BE2C (cell line): ENCODE results near the gene TTLL7.

Experiments used
- DNase-seq: peaks from one replicate; pipeline ENCODE4 v3.0.0-alpha.2; 2020
- H3K27me3 ChIP-seq: fragments of 250-450 bp; sonication (Bioruptor Pico); 2 replicates; pipeline ENCODE4 v1.5.1; 2020; ENCODE audit warnings: mild to moderate bottlenecking
- H3K36me3 ChIP-seq: fragments of 250-450 bp; sonication (Bioruptor Pico); 2 replicates; pipeline ENCODE4 v1.5.1; 2020; ENCODE audit warnings: mild to moderate bottlenecking
- H3K4me1 ChIP-seq: fragments of 250-450 bp; sonication (Bioruptor Pico); 2 replicates; pipeline ENCODE4 v1.5.1; 2020
- H3K4me3 ChIP-seq: 2 replicates; pipeline ENCODE4 v1.5.1; 2011; ENCODE audit warnings: low read depth, low read length
- H3K9me3 ChIP-seq: fragments of 250-450 bp; sonication (Bioruptor Pico); 2 replicates; pipeline ENCODE4 v1.5.1; 2020
- CTCF ChIP-seq: IDR thresholded peaks from 2 replicates; pipeline ENCODE4 v1.5.1; 2012; ENCODE audit warnings: mild to moderate bottlenecking, low read depth, low read length

TTLL7 gene

GRCh38 chr1:83854456-83854855, 144.5 kb downstream of the TTLL7 start:
- H3K4me3 ChIP-seq = no peak overlapping the region
- no peak for TF ChIP-seq CTCF
- DNase-seq = no peak

DNA sequence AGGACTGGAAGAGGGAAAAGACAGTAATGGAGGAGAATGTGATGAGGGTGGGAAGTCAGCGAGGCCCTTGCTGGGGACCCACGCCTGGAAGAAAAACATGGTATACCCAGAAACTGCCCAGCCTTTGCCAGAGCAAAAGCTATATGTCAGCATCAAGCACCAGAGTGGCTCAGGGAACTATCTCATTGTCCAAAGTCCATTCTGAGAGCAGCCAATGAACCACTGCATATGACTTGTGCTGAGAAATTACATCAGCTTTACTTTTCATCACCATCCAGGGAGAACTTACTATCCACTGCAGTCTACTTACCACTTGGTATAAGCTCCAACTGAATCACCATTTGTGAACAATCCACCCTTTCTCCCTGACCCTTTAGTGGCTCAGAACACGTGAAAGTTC, 148.1 kb downstream of the TTLL7 start:
- H3K4me1 ChIP-seq = no peaks in the 10 kb centered on the region
- H3K36me3 ChIP-seq = no peaks in the 10 kb centered on the region
- H3K4me3 ChIP-seq = no peak overlapping the region
- DNase-seq = no peak
- no peak for TF ChIP-seq CTCF
- no peaks in the 10 kb centered on the region for H3K9me3 ChIP-seq
- H3K27me3 ChIP-seq = no peaks in the 10 kb centered on the region

More at GRCh38 chr1:83854456-83854855, 144.5 kb downstream of the TTLL7 start:
- H3K9me3 ChIP-seq = no peaks in the 10 kb centered on the region
- no peaks in the 10 kb centered on the region for H3K4me1 ChIP-seq
- no peaks in the 10 kb centered on the region for H3K27me3 ChIP-seq
- no peaks in the 10 kb centered on the region for H3K36me3 ChIP-seq

GRCh38 chr1:83849191-83850061, 149.5 kb downstream of the TTLL7 start:
- no peak overlapping the region for H3K4me3 ChIP-seq
- 0 out of 2 replicates have a peak, but pooled peaks have one; percentile 8 for TF ChIP-seq CTCF
- H3K9me3 ChIP-seq = no peaks in the 10 kb centered on the region
- no peak for DNase-seq
- no peaks in the 10 kb centered on the region for H3K36me3 ChIP-seq
- H3K4me1 ChIP-seq = no peaks in the 10 kb centered on the region
- H3K27me3 ChIP-seq = no peaks in the 10 kb centered on the region

DNA sequence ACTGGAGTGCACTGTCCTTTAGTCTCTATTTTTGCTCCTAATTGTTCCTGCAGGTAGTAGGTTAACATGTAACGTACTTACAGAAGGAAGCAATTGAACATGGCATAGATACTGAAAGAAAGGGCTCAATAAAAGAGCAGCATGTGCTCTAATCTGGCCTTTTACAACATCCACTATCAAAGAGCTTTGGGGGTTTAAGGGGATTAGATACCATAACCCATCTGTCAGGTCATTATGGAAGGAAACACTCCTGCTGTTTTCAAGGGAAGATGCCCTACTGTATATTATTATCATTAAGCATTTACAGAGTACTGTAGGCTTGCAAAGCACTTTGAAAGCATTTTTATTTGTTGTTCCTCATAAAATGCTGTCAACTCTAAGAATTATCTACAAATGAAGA, 152.8 kb downstream of the TTLL7 start:
- no peak for TF ChIP-seq CTCF
- Histone ChIP-seq H3K4me1 (no peaks in the 10 kb centered on the region), H3K27me3 (no peaks in the 10 kb centered on the region)

GRCh38 chr1:83845437-83846071, 153.4 kb downstream of the TTLL7 start:
- no peak for DNase-seq
- Histone ChIP-seq H3K27me3 (no peaks in the 10 kb centered on the region), H3K36me3 (no peaks in the 10 kb centered on the region), H3K9me3 (no peaks in the 10 kb centered on the region), H3K4me3 (no peak overlapping the region), H3K4me1 (no peaks in the 10 kb centered on the region)
- no peak for TF ChIP-seq CTCF

More for the DNA sequence above, 152.8 kb downstream of the TTLL7 start:
- no peak for DNase-seq
- Histone ChIP-seq H3K4me3 (no peak overlapping the region), H3K36me3 (no peaks in the 10 kb centered on the region), H3K9me3 (no peaks in the 10 kb centered on the region)

DNA sequence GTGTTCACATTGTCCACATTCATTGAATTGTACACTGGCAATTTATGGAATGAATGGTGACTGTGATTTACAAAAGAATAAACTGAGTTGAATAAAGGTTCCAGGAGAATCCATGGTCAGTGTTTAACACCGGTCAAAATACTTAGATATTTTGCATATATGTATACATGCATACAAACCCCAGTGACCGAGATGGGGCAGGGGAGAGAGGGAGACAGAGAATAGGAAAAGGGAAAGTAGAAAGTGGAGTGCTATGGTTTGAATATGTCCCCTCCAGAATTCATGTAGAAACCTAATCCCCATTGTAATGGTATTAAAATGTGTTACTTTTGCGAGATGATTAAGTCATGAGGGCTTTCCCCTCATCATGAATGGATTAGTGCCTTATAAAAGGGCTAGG, 154.4 kb downstream of the TTLL7 start:
- Histone ChIP-seq H3K36me3 (no peaks in the 10 kb centered on the region), H3K4me3 (no peak overlapping the region), H3K4me1 (no peaks in the 10 kb centered on the region), H3K9me3 (no peaks in the 10 kb centered on the region), H3K27me3 (no peaks in the 10 kb centered on the region)
- DNase-seq = no peak
- TF ChIP-seq CTCF = no peak
